Measurements from ENCODE around the gene PRKN. TPM values are rescaled to one million over a fixed set of nuclear protein-coding genes. Genes with fewer than 3 reads are reported as not detected.

PRKN gene
- total RNA-seq, 1 donor from 2014 or later, result 0.79 TPM

- Histone ChIP-seq H3K4me3 (ENCODE audit: low read depth, low read length) (no peak overlapping the region), H3K27me3 (ENCODE audit: control insufficient read depth, insufficient read depth, low read length) (no peaks in the 10 kb centered on the region), H3K36me3 (ENCODE audit: control insufficient read depth, insufficient read depth, low read length) (no peaks in the 10 kb centered on the region)
- no peak for DNase-seq (ENCODE audit: low read depth)
- no peak for TF ChIP-seq CTCF (IDR thresholded peaks at IDR 0.05; ENCODE audit: insufficient read depth, low read length, severe bottlenecking)
- no peak for FAIRE-seq
Observed at GRCh38 chr6:162770136-162770535, 42.6 kb upstream of the PRKN start.

- H3K4me3 ChIP-seq (ENCODE audit: low read depth, low read length), result no peak overlapping the region
- DNase-seq (ENCODE audit: low read depth) (no peak), FAIRE-seq (no peak)
- no peaks in the 10 kb centered on the region for H3K27me3 ChIP-seq (ENCODE audit: control insufficient read depth, insufficient read depth, low read length)
- H3K36me3 ChIP-seq (ENCODE audit: control insufficient read depth, insufficient read depth, low read length), result no peaks in the 10 kb centered on the region
- TF ChIP-seq CTCF (IDR thresholded peaks at IDR 0.05; ENCODE audit: insufficient read depth, low read length, severe bottlenecking), result no peak
Observed at GRCh38 chr6:162753775-162754174, 26.2 kb upstream of the PRKN start.

GRCh38 chr6:162751211-162751859, 23.8 kb upstream of the PRKN start:
- no peak for TF ChIP-seq CTCF (IDR thresholded peaks at IDR 0.05; ENCODE audit: insufficient read depth, low read length, severe bottlenecking)
- no peak for FAIRE-seq

GRCh38 chr6:162750776-162751175, 23.2 kb upstream of the PRKN start:
- no peaks in the 10 kb centered on the region for H3K36me3 ChIP-seq (ENCODE audit: control insufficient read depth, insufficient read depth, low read length)
- DNase-seq (ENCODE audit: low read depth), result peak; percentile 96
- TF ChIP-seq CTCF (IDR thresholded peaks at IDR 0.05; ENCODE audit: insufficient read depth, low read length, severe bottlenecking), result peak; percentile 20
- no peak overlapping the region for H3K4me3 ChIP-seq (ENCODE audit: low read depth, low read length)
- no peak for FAIRE-seq
- no peaks in the 10 kb centered on the region for H3K27me3 ChIP-seq (ENCODE audit: control insufficient read depth, insufficient read depth, low read length)

More at GRCh38 chr6:162751211-162751859, 23.8 kb upstream of the PRKN start:
- DNase-seq (ENCODE audit: low read depth), result peak; percentile 57
- no peaks in the 10 kb centered on the region for H3K27me3 ChIP-seq (ENCODE audit: control insufficient read depth, insufficient read depth, low read length)
- H3K36me3 ChIP-seq (ENCODE audit: control insufficient read depth, insufficient read depth, low read length), result no peaks in the 10 kb centered on the region
- H3K4me3 ChIP-seq (ENCODE audit: low read depth, low read length), result no peak overlapping the region

- Histone ChIP-seq H3K36me3 (ENCODE audit: control insufficient read depth, insufficient read depth, low read length) (no peaks in the 10 kb centered on the region), H3K27me3 (ENCODE audit: control insufficient read depth, insufficient read depth, low read length) (no peaks in the 10 kb centered on the region), H3K4me3 (ENCODE audit: low read depth, low read length) (no peak overlapping the region)
- no peak for FAIRE-seq
- TF ChIP-seq CTCF (IDR thresholded peaks at IDR 0.05; ENCODE audit: insufficient read depth, low read length, severe bottlenecking), result no peak
- DNase-seq (ENCODE audit: low read depth), result peak; percentile 25
Observed at GRCh38 chr6:162736961-162737360, 9.4 kb upstream of the PRKN start.

- TF ChIP-seq CTCF (IDR thresholded peaks at IDR 0.05; ENCODE audit: insufficient read depth, low read length, severe bottlenecking), result no peak
- no peak for FAIRE-seq
Observed at GRCh38 chr6:162733489-162733888, 5.9 kb upstream of the PRKN start.

More at GRCh38 chr6:162733489-162733888, 5.9 kb upstream of the PRKN start:
- no peak for DNase-seq (ENCODE audit: low read depth)
- no peaks in the 10 kb centered on the region for H3K36me3 ChIP-seq (ENCODE audit: control insufficient read depth, insufficient read depth, low read length)
- H3K27me3 ChIP-seq (ENCODE audit: control insufficient read depth, insufficient read depth, low read length), result no peaks in the 10 kb centered on the region
- H3K4me3 ChIP-seq (ENCODE audit: low read depth, low read length), result no peak overlapping the region

All from bronchial epithelial cell (primary cell).